Measurements from ENCODE around the gene GPR55. TPM values are rescaled to one million over a fixed set of nuclear protein-coding genes. Genes with fewer than 3 reads are reported as not detected.

GPR55 gene
- total RNA-seq, 2 donors from 2014 or later, result 2.6 to 7.5 TPM

DNA sequence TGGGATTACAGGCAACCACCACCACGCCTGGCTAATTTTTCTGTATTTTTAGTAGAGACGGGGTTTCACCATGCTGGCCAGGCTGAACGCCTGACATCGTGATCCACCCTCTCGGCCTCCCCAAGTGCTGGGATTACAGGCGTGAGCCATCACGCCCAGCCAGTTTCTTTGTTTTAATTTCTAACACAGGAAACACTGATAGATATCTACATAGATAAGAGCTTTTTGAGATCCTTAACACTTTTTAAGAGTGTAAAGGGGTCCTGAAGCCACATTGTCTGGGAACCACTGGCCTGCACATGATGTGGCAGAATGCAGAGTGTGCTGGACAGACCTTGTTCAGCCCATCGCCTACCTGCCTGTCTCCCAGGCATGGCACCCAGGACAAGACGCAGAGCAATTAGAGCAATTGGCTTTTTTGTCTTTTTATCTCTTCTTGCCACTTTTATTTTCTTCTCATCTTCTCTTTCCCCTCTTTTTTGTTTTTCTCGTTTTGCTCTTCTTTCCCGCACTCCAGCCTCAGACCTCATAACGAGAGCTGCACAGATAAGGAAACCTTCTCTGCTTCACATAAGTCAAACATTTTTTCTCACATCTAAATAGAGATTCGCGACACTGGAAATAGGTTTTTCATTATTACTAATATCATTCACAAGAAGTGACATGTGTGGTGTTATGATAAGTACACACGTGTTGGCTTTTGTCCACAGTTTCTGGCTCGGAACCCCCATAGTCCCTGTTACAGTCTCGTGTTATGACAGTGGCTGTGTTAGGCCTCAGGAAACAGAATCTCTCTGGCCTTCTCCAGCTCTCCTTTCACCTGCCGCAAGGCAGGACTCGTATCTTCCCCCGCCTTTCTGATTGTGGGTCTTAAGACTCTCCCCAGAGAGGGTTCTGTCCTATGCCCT is 25.2 kb upstream of the GPR55 start:
- H3K27ac ChIP-seq (ENCODE audit: low read depth, low read length), result no peak overlapping the region
- no peaks in the 10 kb centered on the region for H3K4me1 ChIP-seq (ENCODE audit: control insufficient read depth, insufficient read depth, low read length)
- Mint-ChIP-seq H3K36me3 (ENCODE audit: low read depth) (no peaks in the 10 kb centered on the region), H3K27ac (no peak overlapping the region), H3K9me3 (peaks cover 6% of the 10 kb centered on the region), H3K4me1 (peaks cover 4% of the 10 kb centered on the region), H3K27me3 (ENCODE audit: insufficient read depth) (no peaks in the 10 kb centered on the region), H3K4me3 (no peak overlapping the region)
- no peaks in the 10 kb centered on the region for H3K36me3 ChIP-seq (ENCODE audit: control insufficient read depth, insufficient read depth, low read length)
- no peak overlapping the region for H3K4me3 ChIP-seq (ENCODE audit: low read length)
- TF ChIP-seq, protein P1, sequence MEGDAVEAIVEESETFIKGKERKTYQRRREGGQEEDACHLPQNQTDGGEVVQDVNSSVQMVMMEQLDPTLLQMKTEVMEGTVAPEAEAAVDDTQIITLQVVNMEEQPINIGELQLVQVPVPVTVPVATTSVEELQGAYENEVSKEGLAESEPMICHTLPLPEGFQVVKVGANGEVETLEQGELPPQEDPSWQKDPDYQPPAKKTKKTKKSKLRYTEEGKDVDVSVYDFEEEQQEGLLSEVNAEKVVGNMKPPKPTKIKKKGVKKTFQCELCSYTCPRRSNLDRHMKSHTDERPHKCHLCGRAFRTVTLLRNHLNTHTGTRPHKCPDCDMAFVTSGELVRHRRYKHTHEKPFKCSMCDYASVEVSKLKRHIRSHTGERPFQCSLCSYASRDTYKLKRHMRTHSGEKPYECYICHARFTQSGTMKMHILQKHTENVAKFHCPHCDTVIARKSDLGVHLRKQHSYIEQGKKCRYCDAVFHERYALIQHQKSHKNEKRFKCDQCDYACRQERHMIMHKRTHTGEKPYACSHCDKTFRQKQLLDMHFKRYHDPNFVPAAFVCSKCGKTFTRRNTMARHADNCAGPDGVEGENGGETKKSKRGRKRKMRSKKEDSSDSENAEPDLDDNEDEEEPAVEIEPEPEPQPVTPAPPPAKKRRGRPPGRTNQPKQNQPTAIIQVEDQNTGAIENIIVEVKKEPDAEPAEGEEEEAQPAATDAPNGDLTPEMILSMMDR (conservative IDR thresholded peaks at IDR 0.05), result no peak
- no peaks in the 10 kb centered on the region for H3K27me3 ChIP-seq (ENCODE audit: control insufficient read depth, insufficient read depth, low read length, poor library complexity, severe bottlenecking)
- H3K9ac ChIP-seq (ENCODE audit: extremely low read depth, low read length, poor library complexity, severe bottlenecking), result no peak overlapping the region
- H3K9me3 ChIP-seq (ENCODE audit: control insufficient read depth, low read length), result no peaks in the 10 kb centered on the region
- WGBS, 2 experiments (ENCODE audit: insufficient coverage in 1 of 2, insufficient read length in 1 of 2), result 94 to 96% methylated on average over 16 to 18 of the region's 20 CpGs
- no peak for DNase-seq

DNA sequence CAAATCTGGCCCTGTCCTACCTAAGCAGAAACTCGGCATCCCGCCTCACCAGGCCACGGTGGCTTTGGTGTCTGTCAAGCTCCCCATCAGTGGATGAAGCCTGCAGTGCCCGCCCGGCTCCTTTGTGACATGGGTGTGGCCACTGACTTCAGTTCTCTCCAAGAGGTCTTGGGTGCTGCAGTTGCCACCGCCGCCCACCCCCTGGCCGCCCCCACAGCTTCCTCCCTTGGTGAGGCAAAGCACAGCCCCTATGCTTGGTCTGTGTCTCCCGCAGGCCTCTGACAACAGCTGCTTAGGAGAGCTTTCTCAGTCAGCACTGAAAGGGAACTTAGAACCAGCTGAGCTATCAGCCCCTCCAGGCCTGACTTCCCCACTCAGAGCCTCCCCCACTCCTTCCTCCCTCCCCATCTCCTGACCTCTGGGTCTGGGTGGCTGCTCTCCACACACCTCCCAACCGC is 22.9 kb upstream of the GPR55 start:
- Mint-ChIP-seq H3K4me1 (peaks cover 4% of the 10 kb centered on the region), H3K27me3 (ENCODE audit: insufficient read depth) (no peaks in the 10 kb centered on the region), H3K4me3 (no peak overlapping the region), H3K36me3 (ENCODE audit: low read depth) (no peaks in the 10 kb centered on the region), H3K9me3 (peaks cover under 1% of the 10 kb centered on the region), H3K27ac (no peak overlapping the region)
- DNase-seq, result no peak
- Histone ChIP-seq H3K36me3 (ENCODE audit: control insufficient read depth, insufficient read depth, low read length) (no peaks in the 10 kb centered on the region), H3K4me3 (ENCODE audit: low read length) (no peak overlapping the region), H3K27ac (ENCODE audit: low read depth, low read length) (no peak overlapping the region), H3K9ac (ENCODE audit: extremely low read depth, low read length, poor library complexity, severe bottlenecking) (no peak overlapping the region), H3K27me3 (ENCODE audit: control insufficient read depth, insufficient read depth, low read length, poor library complexity, severe bottlenecking) (no peaks in the 10 kb centered on the region), H3K4me1 (ENCODE audit: control insufficient read depth, insufficient read depth, low read length) (no peaks in the 10 kb centered on the region), H3K9me3 (ENCODE audit: control insufficient read depth, low read length) (no peaks in the 10 kb centered on the region)
- 89 to 100% methylated on average over 5 to 9 of the region's 10 CpGs for WGBS, 2 experiments (ENCODE audit: insufficient coverage in 1 of 2, insufficient read length in 1 of 2)
- TF ChIP-seq, protein P1 (conservative IDR thresholded peaks at IDR 0.05), result no peak

- Mint-ChIP-seq H3K27me3 (ENCODE audit: insufficient read depth) (no peaks in the 10 kb centered on the region), H3K4me1 (peaks cover 4% of the 10 kb centered on the region), H3K9me3 (no peaks in the 10 kb centered on the region), H3K36me3 (ENCODE audit: low read depth) (no peaks in the 10 kb centered on the region), H3K4me3 (no peak overlapping the region), H3K27ac (no peak overlapping the region)
- Histone ChIP-seq H3K4me3 (ENCODE audit: low read length) (no peak overlapping the region), H3K9ac (ENCODE audit: extremely low read depth, low read length, poor library complexity, severe bottlenecking) (no peak overlapping the region), H3K27me3 (ENCODE audit: control insufficient read depth, insufficient read depth, low read length, poor library complexity, severe bottlenecking) (no peaks in the 10 kb centered on the region), H3K4me1 (ENCODE audit: control insufficient read depth, insufficient read depth, low read length) (no peaks in the 10 kb centered on the region), H3K9me3 (ENCODE audit: control insufficient read depth, low read length) (no peaks in the 10 kb centered on the region), H3K36me3 (ENCODE audit: control insufficient read depth, insufficient read depth, low read length) (no peaks in the 10 kb centered on the region), H3K27ac (ENCODE audit: low read depth, low read length) (no peak overlapping the region)
- TF ChIP-seq, protein P1 (conservative IDR thresholded peaks at IDR 0.05), result no peak
- 91 to 100% methylated on average over 3 of the region's 3 CpGs for WGBS, 2 experiments (ENCODE audit: insufficient coverage in 1 of 2, insufficient read length in 1 of 2)
- DNase-seq, result no peak
Measured at GRCh38 chr2:230947235-230947576, 22.2 kb upstream of the GPR55 start.

All from endodermal cell (in vitro differentiated cells).